ENCODE results near the gene PDXK.
"Not testable (repeated sequence)": the region's sequence is repeated elsewhere in the genome, so short reads cannot be mapped to it uniquely, and the experiment has no call there.

The PDXK gene

GRCh38 chr21:43708745-43709381 is 10.1 kb upstream of the PDXK start:
- DNase-seq (ENCODE audit: extremely low read depth, low read depth) = no peak
- TF ChIP-seq CTCF (IDR thresholded peaks at IDR 0.05; ENCODE audit: low read depth, low read length) = no peak

- no peak for TF ChIP-seq CTCF (IDR thresholded peaks at IDR 0.05; ENCODE audit: low read depth, low read length)
- DNase-seq (ENCODE audit: extremely low read depth, low read depth) = no peak
Measured at GRCh38 chr21:43712268-43712942, 6.5 kb upstream of the PDXK start.

GRCh38 chr21:43713123-43713522 is 5.8 kb upstream of the PDXK start:
- DNase-seq (ENCODE audit: extremely low read depth, low read depth) = not testable (repeated sequence)

GRCh38 chr21:43716376-43717165 is 2.4 kb upstream of the PDXK start:
- no peak for TF ChIP-seq CTCF (IDR thresholded peaks at IDR 0.05; ENCODE audit: low read depth, low read length)
- DNase-seq (ENCODE audit: extremely low read depth, low read depth) = no peak

GRCh38 chr21:43717166-43717853 is 1.6 kb upstream of the PDXK start:
- no peak for DNase-seq (ENCODE audit: extremely low read depth, low read depth)
- no peak for TF ChIP-seq CTCF (IDR thresholded peaks at IDR 0.05; ENCODE audit: low read depth, low read length)

- no peak for DNase-seq (ENCODE audit: extremely low read depth, low read depth)
- TF ChIP-seq CTCF (IDR thresholded peaks at IDR 0.05; ENCODE audit: low read depth, low read length) = no peak
Measured at GRCh38 chr21:43717967-43718871, 710 bp upstream of the PDXK start.
